Testis (tissue), 2 donors: ENCODE results near the gene WRNIP1.

ENCODE experiments used
- POLR2A ChIP-seq: fragments of 450-650 bp; IDR thresholded peaks from one replicate; pipeline ENCODE4 v1.6.1; 2017; ENCODE audit warnings: antibody characterized with exemption, mild to moderate bottlenecking, moderate library complexity
- TF ChIP-seq, protein P1 (sequence below), 3 experiments: fragments of 450-650 bp in 2 of 3; fragments of 200-600 bp in 1 of 3; sonication (generic) in 1 of 3; IDR thresholded peaks; one replicate each; pipeline ENCODE4 v1.5.1; 2016 to 2019; ENCODE audit warnings: antibody characterized with exemption in 3 of 3, mild to moderate bottlenecking in 2 of 3, moderate library complexity in 1 of 3

DNA sequence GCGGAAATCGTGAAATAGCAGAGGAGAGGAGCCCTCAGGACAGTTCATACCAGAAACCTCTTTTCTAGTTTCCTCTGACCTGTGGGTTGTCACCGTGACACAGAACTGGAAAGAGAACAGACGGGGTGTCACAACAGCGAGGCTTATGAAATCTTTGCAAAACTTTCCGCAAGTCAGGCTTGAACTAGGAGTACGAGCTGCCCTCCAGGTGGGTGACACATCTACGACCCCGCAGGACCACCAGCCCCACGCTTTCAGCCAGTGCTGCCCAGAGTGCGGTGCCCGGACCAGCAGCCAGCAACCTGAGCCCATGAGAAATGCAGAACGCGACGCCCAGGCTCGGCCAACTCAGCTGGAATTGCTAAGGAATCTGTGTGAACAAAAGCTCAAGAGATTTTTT is 30.8 kb downstream of the WRNIP1 start:
- TF ChIP-seq, protein P1, sequence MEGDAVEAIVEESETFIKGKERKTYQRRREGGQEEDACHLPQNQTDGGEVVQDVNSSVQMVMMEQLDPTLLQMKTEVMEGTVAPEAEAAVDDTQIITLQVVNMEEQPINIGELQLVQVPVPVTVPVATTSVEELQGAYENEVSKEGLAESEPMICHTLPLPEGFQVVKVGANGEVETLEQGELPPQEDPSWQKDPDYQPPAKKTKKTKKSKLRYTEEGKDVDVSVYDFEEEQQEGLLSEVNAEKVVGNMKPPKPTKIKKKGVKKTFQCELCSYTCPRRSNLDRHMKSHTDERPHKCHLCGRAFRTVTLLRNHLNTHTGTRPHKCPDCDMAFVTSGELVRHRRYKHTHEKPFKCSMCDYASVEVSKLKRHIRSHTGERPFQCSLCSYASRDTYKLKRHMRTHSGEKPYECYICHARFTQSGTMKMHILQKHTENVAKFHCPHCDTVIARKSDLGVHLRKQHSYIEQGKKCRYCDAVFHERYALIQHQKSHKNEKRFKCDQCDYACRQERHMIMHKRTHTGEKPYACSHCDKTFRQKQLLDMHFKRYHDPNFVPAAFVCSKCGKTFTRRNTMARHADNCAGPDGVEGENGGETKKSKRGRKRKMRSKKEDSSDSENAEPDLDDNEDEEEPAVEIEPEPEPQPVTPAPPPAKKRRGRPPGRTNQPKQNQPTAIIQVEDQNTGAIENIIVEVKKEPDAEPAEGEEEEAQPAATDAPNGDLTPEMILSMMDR (IDR thresholded peaks at IDR 0.05) = no peak
- TF ChIP-seq POLR2A = no peak
